GM23338 (cell line): ENCODE results near the gene GLB1L3. TPM values are rescaled to one million over a fixed set of nuclear protein-coding genes. Genes with fewer than 3 reads are reported as not detected.

Experiments used
- ATAC-seq: fragments of 200-7000 bp; cut with Tn5 transposase; 3 replicates; pipeline ENCODE4 v1.9.1; 2020
- DNase-seq: peaks from one replicate; pipeline ENCODE4 v3.0.0-alpha.2; 2015; ENCODE audit warnings: low spot score
- H2AFZ ChIP-seq: fragments of 200-600 bp; sonication (generic); 2 replicates; pipeline ENCODE4 v1.8.0; 2016; ENCODE audit warnings: antibody characterized with exemption, mild to moderate bottlenecking, moderate library complexity
- H3F3A ChIP-seq: fragments of 200-600 bp; sonication (generic); replicated peaks from 2 replicates; pipeline ENCODE4 v1.8.0; 2017; ENCODE audit warnings: antibody characterized with exemption, mixed run types, low read depth
- H3K27ac ChIP-seq: fragments of 200-600 bp; sonication (generic); 2 replicates; pipeline ENCODE4 v1.6.1; 2016; ENCODE audit warnings: low read depth
- H3K27me3 ChIP-seq: fragments of 200-600 bp; sonication (generic); 2 replicates; pipeline ENCODE4 v1.8.0; 2016; ENCODE audit warnings: mild to moderate bottlenecking, mixed run types, moderate library complexity; ENCODE audit not compliant: insufficient read depth
- H3K36me3 ChIP-seq: fragments of 200-600 bp; sonication (generic); 2 replicates; pipeline ENCODE4 v1.8.0; 2016; ENCODE audit warnings: mild to moderate bottlenecking; ENCODE audit not compliant: insufficient read depth
- H3K4me1 ChIP-seq: fragments of 200-600 bp; sonication (generic); 2 replicates; pipeline ENCODE4 v1.8.0; 2016; ENCODE audit warnings: mild to moderate bottlenecking, moderate library complexity; ENCODE audit not compliant: insufficient read depth
- H3K4me2 ChIP-seq: fragments of 200-600 bp; sonication (generic); 2 replicates; pipeline ENCODE4 v1.7.1; 2017; ENCODE audit warnings: mixed run types
- H3K4me3 ChIP-seq: fragments of 200-600 bp; sonication (generic); 2 replicates; pipeline ENCODE4 v1.6.1; 2016; ENCODE audit warnings: mixed run types
- H3K79me2 ChIP-seq: fragments of 200-600 bp; sonication (generic); replicated peaks from 2 replicates; pipeline ENCODE4 v1.8.0; 2017; ENCODE audit warnings: mild to moderate bottlenecking; ENCODE audit not compliant: insufficient read depth
- H3K9me2 ChIP-seq: fragments of 200-600 bp; sonication (generic); 2 replicates; pipeline ENCODE4 v1.8.0; 2017; ENCODE audit not compliant: insufficient read depth
- H4K20me1 ChIP-seq: fragments of 200-600 bp; sonication (generic); replicated peaks from 2 replicates; pipeline ENCODE4 v1.8.0; 2017; ENCODE audit warnings: mild to moderate bottlenecking; ENCODE audit not compliant: insufficient read depth
- H3K27ac Mint-ChIP-seq: 2 replicates; pipeline ENCODE4 v1.8.0; 2020; ENCODE audit warnings: inconsistent platforms, mild to moderate bottlenecking, moderate library complexity, mixed read lengths
- H3K27me3 Mint-ChIP-seq: 3 replicates; pipeline ENCODE4 v1.8.0; 2022; ENCODE audit warnings: low read depth, mild to moderate bottlenecking, moderate library complexity, mixed read lengths, inconsistent platforms; ENCODE audit not compliant: insufficient read depth, poor library complexity
- H3K36me3 Mint-ChIP-seq: 3 replicates; pipeline ENCODE4 v1.8.0; 2021; ENCODE audit warnings: low read depth, mild to moderate bottlenecking, inconsistent platforms, moderate library complexity, mixed read lengths
- H3K4me1 Mint-ChIP-seq: 3 replicates; pipeline ENCODE4 v1.8.0; 2020; ENCODE audit warnings: mild to moderate bottlenecking, inconsistent platforms, mixed read lengths
- H3K4me3 Mint-ChIP-seq: 3 replicates; pipeline ENCODE4 v1.8.0; 2021; ENCODE audit warnings: moderate library complexity, mild to moderate bottlenecking, inconsistent platforms, mixed read lengths
- H3K9me3 Mint-ChIP-seq: 3 replicates; pipeline ENCODE4 v1.8.0; 2020; ENCODE audit warnings: moderate library complexity, mild to moderate bottlenecking, inconsistent platforms, mixed read lengths
- EZH2 ChIP-seq: fragments of 200-600 bp; sonication (generic); IDR thresholded peaks from one replicate; pipeline ENCODE4 v1.8.0; 2017; ENCODE audit warnings: antibody characterized with exemption, mild to moderate bottlenecking, low read depth; ENCODE audit not compliant: unreplicated experiment
- EZH2phosphoT487 ChIP-seq: fragments of 200-600 bp; sonication (generic); IDR thresholded peaks from one replicate; pipeline ENCODE4 v1.8.1; 2018; ENCODE audit warnings: antibody characterized with exemption; ENCODE audit not compliant: unreplicated experiment
- JUNB ChIP-seq: IDR thresholded peaks from one replicate; pipeline ENCODE4 v1.6.1; 2016; ENCODE audit warnings: antibody characterized with exemption; ENCODE audit not compliant: unreplicated experiment
- POLR2AphosphoS5 ChIP-seq: IDR thresholded peaks from 2 replicates; pipeline ENCODE4 v1.6.1; 2016; ENCODE audit warnings: antibody characterized with exemption, low read depth
- STAT1 ChIP-seq: IDR thresholded peaks from one replicate; pipeline ENCODE4 v1.6.1; 2016; ENCODE audit warnings: antibody characterized with exemption; ENCODE audit not compliant: unreplicated experiment
- polyA plus RNA-seq: library from polyadenylated mRNA; unstranded; fragments of >200 nt; fragmentation: Nextera tagmentation; extraction: Ambion mirVana; gene quantifications from 2 replicates; pipeline ENCODE4 v1.2.1, GENCODE V29; 2016
- total RNA-seq: library from RNA; depleted of rRNA; stranded (reverse); fragments of >200 nt; shearing (Covaris generic); gene quantifications from 2 replicates; pipeline ENCODE4 v1.2.3, GENCODE V29; 2014
- TF ChIP-seq, protein P1 (sequence below): fragments of 250-450 bp; sonication (Bioruptor Pico); IDR thresholded peaks from 2 replicates; pipeline ENCODE4 v1.5.0; 2020; ENCODE audit warnings: mild to moderate bottlenecking, moderate library complexity
- TF ChIP-seq, protein P2 (sequence below): IDR thresholded peaks from one replicate; pipeline ENCODE4 v1.6.1; 2018; ENCODE audit warnings: antibody characterized with exemption; ENCODE audit not compliant: unreplicated experiment
- TF ChIP-seq, protein P3 (sequence below), 2 experiments: fragments of 200-600 bp in 1 of 2; sonication (generic) in 1 of 2; conservative IDR thresholded peaks; 2 replicates each; pipeline versions ENCODE4 v1.5.1 to v1.6.1; 2016 to 2017; ENCODE audit warnings: antibody characterized with exemption in 2 of 2, low read depth in 2 of 2, mild to moderate bottlenecking in 2 of 2, moderate library complexity in 1 of 2

Gene GLB1L3
- total and polyA plus RNA-seq, 2 experiments from 2014 or later: 28.8 to 33.1 TPM

DNA sequence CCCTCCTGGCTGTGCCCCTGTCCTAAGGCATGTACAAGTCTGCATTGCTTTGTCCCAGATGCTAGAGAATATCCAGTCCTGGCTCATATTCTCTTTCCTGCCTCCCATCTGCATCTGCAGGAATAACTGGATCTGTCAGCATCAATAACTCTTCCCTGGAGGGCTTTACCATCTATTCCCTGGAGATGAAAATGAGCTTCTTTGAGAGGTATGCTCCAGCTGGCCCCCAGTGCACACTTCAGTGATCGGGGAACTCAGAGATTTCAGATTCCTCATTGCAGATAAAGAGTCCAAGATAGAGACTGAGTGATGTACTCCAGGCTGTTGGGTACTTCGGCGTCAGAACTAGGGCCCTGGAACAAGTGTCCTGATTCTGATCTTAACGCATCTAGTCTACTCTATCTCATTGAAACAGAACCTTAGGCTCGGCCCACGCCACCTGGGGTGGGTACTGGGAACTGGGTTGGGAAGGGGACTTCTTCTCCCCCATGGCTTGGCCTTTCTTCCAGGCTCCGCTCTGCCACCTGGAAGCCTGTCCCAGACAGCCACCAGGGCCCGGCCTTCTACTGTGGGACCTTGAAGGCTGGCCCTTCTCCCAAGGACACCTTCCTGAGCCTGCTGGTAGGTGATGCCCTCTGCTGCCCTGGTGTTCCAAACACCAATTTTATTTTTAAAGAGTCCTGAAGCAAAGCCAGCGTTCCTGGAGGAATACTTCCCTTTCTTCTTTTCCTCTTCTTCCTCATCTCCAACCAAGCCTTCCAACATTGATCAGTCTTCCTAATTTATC lies 37.8 kb downstream of the GLB1L3 start:
- Histone ChIP-seq H2AFZ (no peak overlapping the region), H3K4me1 (no peaks in the 10 kb centered on the region), H3K4me3 (no peak overlapping the region), H3K79me2 (no peaks in the 10 kb centered on the region), H4K20me1 (no peaks in the 10 kb centered on the region), H3K9me2 (no peaks in the 10 kb centered on the region), H3K4me2 (no peak overlapping the region), H3K27me3 (no peaks in the 10 kb centered on the region), H3K27ac (no peak overlapping the region), H3F3A (no peaks in the 10 kb centered on the region), H3K36me3 (peaks cover 5% of the 10 kb centered on the region; the same call in 1 of the 2 replicates)
- TF ChIP-seq, protein P1, sequence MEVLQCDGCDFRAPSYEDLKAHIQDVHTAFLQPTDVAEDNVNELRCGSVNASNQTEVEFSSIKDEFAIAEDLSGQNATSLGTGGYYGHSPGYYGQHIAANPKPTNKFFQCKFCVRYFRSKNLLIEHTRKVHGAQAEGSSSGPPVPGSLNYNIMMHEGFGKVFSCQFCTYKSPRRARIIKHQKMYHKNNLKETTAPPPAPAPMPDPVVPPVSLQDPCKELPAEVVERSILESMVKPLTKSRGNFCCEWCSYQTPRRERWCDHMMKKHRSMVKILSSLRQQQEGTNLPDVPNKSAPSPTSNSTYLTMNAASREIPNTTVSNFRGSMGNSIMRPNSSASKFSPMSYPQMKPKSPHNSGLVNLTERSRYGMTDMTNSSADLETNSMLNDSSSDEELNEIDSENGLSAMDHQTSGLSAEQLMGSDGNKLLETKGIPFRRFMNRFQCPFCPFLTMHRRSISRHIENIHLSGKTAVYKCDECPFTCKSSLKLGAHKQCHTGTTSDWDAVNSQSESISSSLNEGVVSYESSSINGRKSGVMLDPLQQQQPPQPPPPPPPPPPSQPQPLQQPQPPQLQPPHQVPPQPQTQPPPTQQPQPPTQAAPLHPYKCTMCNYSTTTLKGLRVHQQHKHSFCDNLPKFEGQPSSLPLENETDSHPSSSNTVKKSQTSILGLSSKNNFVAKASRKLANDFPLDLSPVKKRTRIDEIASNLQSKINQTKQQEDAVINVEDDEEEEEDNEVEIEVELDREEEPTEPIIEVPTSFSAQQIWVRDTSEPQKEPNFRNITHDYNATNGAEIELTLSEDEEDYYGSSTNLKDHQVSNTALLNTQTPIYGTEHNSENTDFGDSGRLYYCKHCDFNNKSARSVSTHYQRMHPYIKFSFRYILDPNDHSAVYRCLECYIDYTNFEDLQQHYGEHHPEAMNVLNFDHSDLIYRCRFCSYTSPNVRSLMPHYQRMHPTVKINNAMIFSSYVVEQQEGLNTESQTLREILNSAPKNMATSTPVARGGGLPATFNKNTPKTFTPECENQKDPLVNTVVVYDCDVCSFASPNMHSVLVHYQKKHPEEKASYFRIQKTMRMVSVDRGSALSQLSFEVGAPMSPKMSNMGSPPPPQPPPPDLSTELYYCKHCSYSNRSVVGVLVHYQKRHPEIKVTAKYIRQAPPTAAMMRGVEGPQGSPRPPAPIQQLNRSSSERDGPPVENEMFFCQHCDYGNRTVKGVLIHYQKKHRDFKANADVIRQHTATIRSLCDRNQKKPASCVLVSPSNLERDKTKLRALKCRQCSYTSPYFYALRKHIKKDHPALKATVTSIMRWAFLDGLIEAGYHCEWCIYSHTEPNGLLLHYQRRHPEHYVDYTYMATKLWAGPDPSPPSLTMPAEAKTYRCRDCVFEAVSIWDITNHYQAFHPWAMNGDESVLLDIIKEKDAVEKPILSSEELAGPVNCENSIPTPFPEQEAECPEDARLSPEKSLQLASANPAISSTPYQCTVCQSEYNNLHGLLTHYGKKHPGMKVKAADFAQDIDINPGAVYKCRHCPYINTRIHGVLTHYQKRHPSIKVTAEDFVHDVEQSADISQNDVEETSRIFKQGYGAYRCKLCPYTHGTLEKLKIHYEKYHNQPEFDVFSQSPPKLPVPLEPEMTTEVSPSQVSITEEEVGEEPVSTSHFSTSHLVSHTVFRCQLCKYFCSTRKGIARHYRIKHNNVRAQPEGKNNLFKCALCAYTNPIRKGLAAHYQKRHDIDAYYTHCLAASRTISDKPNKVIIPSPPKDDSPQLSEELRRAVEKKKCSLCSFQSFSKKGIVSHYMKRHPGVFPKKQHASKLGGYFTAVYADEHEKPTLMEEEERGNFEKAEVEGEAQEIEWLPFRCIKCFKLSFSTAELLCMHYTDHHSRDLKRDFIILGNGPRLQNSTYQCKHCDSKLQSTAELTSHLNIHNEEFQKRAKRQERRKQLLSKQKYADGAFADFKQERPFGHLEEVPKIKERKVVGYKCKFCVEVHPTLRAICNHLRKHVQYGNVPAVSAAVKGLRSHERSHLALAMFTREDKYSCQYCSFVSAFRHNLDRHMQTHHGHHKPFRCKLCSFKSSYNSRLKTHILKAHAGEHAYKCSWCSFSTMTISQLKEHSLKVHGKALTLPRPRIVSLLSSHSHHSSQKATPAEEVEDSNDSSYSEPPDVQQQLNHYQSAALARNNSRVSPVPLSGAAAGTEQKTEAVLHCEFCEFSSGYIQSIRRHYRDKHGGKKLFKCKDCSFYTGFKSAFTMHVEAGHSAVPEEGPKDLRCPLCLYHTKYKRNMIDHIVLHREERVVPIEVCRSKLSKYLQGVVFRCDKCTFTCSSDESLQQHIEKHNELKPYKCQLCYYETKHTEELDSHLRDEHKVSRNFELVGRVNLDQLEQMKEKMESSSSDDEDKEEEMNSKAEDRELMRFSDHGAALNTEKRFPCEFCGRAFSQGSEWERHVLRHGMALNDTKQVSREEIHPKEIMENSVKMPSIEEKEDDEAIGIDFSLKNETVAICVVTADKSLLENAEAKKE: no peak
- no peak for TF ChIP-seq EZH2phosphoT487
- TF ChIP-seq JUNB: no peak
- TF ChIP-seq, protein P2, sequence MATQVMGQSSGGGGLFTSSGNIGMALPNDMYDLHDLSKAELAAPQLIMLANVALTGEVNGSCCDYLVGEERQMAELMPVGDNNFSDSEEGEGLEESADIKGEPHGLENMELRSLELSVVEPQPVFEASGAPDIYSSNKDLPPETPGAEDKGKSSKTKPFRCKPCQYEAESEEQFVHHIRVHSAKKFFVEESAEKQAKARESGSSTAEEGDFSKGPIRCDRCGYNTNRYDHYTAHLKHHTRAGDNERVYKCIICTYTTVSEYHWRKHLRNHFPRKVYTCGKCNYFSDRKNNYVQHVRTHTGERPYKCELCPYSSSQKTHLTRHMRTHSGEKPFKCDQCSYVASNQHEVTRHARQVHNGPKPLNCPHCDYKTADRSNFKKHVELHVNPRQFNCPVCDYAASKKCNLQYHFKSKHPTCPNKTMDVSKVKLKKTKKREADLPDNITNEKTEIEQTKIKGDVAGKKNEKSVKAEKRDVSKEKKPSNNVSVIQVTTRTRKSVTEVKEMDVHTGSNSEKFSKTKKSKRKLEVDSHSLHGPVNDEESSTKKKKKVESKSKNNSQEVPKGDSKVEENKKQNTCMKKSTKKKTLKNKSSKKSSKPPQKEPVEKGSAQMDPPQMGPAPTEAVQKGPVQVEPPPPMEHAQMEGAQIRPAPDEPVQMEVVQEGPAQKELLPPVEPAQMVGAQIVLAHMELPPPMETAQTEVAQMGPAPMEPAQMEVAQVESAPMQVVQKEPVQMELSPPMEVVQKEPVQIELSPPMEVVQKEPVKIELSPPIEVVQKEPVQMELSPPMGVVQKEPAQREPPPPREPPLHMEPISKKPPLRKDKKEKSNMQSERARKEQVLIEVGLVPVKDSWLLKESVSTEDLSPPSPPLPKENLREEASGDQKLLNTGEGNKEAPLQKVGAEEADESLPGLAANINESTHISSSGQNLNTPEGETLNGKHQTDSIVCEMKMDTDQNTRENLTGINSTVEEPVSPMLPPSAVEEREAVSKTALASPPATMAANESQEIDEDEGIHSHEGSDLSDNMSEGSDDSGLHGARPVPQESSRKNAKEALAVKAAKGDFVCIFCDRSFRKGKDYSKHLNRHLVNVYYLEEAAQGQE: no peak
- no peak for TF ChIP-seq STAT1
- TF ChIP-seq, protein P3, sequence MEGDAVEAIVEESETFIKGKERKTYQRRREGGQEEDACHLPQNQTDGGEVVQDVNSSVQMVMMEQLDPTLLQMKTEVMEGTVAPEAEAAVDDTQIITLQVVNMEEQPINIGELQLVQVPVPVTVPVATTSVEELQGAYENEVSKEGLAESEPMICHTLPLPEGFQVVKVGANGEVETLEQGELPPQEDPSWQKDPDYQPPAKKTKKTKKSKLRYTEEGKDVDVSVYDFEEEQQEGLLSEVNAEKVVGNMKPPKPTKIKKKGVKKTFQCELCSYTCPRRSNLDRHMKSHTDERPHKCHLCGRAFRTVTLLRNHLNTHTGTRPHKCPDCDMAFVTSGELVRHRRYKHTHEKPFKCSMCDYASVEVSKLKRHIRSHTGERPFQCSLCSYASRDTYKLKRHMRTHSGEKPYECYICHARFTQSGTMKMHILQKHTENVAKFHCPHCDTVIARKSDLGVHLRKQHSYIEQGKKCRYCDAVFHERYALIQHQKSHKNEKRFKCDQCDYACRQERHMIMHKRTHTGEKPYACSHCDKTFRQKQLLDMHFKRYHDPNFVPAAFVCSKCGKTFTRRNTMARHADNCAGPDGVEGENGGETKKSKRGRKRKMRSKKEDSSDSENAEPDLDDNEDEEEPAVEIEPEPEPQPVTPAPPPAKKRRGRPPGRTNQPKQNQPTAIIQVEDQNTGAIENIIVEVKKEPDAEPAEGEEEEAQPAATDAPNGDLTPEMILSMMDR (conservative IDR thresholded peaks at IDR 0.05; ENCODE audit: low read depth in 2 of 2): peak in 1 of 2 experiments; percentile 28; a peak in 2 of 4 replicates
- TF ChIP-seq POLR2AphosphoS5: no peak
- TF ChIP-seq EZH2: no peak
- ATAC-seq: no peak
- Mint-ChIP-seq H3K36me3 (peaks cover 60% of the 10 kb centered on the region), H3K4me1 (peaks cover 6% of the 10 kb centered on the region; the same call in 2 of the 3 replicates), H3K27ac (no peak overlapping the region; the same call in 1 of the 2 replicates), H3K4me3 (no peak overlapping the region), H3K9me3 (peaks cover 5% of the 10 kb centered on the region; the same call in 1 of the 3 replicates), H3K27me3 (peaks cover 4% of the 10 kb centered on the region)
- DNase-seq: no peak
